Midbrain (tissue), 1 donor: Measurements from ENCODE around the gene SOBP.
"Not testable (repeated sequence)": the region's sequence is repeated elsewhere in the genome, so short reads cannot be mapped to it uniquely, and the experiment has no call there.

Experiments
- DNase-seq: peaks from one replicate; lab custom pipeline; 2025; lab: John Stamatoyannopoulos, UW

SOBP gene

GRCh38 chr6:107553121-107553520 is 63.2 kb downstream of the SOBP start:
- DNase-seq: not testable (repeated sequence)

- no peak for DNase-seq
These were observed 64.4 kb downstream of the SOBP start for GRCh38 chr6:107554326-107554725.

- no peak for DNase-seq
These were observed 65.0 kb downstream of the SOBP start for GRCh38 chr6:107554918-107555317.

GRCh38 chr6:107555449-107555848 is 65.5 kb downstream of the SOBP start:
- no peak for DNase-seq

- DNase-seq: no peak
These were observed 66.2 kb downstream of the SOBP start for GRCh38 chr6:107556082-107556481.

- no peak for DNase-seq
These were observed 67.8 kb downstream of the SOBP start for GRCh38 chr6:107557698-107558097.

- no peak for DNase-seq
These were observed 70.7 kb downstream of the SOBP start for GRCh38 chr6:107560657-107561056.

GRCh38 chr6:107561306-107561705 is 71.4 kb downstream of the SOBP start:
- DNase-seq: no peak

GRCh38 chr6:107563694-107564588 is 74.0 kb downstream of the SOBP start:
- DNase-seq: no peak

GRCh38 chr6:107564589-107564951 is 74.7 kb downstream of the SOBP start:
- no peak for DNase-seq

- DNase-seq: no peak
These were observed 75.3 kb downstream of the SOBP start for GRCh38 chr6:107565165-107565723.

GRCh38 chr6:107567643-107568042 is 77.7 kb downstream of the SOBP start:
- no peak for DNase-seq

- no peak for DNase-seq
These were observed 79.6 kb downstream of the SOBP start for GRCh38 chr6:107569473-107569872.

GRCh38 chr6:107571354-107571753 is 81.4 kb downstream of the SOBP start:
- DNase-seq: no peak

- DNase-seq: no peak
These were observed 83.0 kb downstream of the SOBP start for GRCh38 chr6:107572886-107573285.

- DNase-seq: no peak
These were observed 84.9 kb downstream of the SOBP start for GRCh38 chr6:107574856-107575255.

GRCh38 chr6:107576852-107577251 is 86.9 kb downstream of the SOBP start:
- DNase-seq: no peak

- no peak for DNase-seq
These were observed 88.9 kb downstream of the SOBP start for GRCh38 chr6:107578642-107579341.

GRCh38 chr6:107579456-107580056 is 89.6 kb downstream of the SOBP start:
- no peak for DNase-seq

GRCh38 chr6:107582086-107582485 is 92.2 kb downstream of the SOBP start:
- DNase-seq: no peak

GRCh38 chr6:107584726-107585125 is 94.8 kb downstream of the SOBP start:
- no peak for DNase-seq

- no peak for DNase-seq
These were observed 96.0 kb downstream of the SOBP start for GRCh38 chr6:107585815-107586435.
